UCSD-AML1 (cell line): Measurements from ENCODE around the gene BLCAP.

ENCODE experiments used
- DNase-seq: peaks from one replicate; lab custom pipeline; 2025; ENCODE audit not compliant: unreplicated experiment; lab: John Stamatoyannopoulos, UW

The BLCAP gene

GRCh38 chr20:37530696-37531095 is 3.0 kb upstream of the BLCAP start:
- no peak for DNase-seq

- DNase-seq: no peak
Measured at GRCh38 chr20:37529968-37530600, 2.4 kb upstream of the BLCAP start.

DNA sequence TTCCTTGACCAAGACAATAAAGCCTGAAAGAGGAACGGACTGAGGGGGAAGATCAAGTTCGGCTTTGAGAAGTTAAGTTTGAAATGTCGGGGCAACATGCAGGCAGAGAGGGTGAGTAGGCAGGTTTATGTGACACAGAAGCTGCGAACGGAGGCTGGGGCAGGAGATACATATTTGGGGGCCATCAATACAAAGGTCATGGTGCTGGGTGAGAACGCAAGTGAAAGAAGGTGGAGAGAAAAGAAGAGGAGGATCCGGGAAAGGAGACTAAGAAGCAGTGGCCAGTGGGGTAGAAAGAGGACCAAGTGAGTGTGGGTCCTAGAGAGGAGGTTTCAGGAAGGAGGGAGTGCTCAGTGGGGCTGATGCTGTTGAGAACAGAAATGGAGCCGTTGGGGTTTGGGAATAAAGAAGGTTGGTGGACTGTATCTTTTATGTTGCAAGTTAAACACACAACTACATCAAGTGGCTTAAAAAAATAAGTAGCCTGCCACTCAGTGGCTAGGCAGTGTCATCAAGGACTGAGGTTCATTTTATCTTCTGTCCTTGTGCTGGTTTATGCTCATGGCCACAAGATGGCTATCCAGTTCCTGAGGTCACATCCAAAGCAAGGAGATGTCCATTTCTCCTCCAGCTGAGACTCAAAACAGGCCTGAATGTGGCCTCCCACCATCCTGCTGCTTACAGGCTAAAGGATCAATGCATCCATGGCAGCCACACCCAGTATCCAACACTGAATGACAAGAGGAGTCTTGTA is 1.7 kb upstream of the BLCAP start:
- no peak for DNase-seq

GRCh38 chr20:37528446-37529213 is 954 bp upstream of the BLCAP start:
- no peak for DNase-seq

GRCh38 chr20:37526839-37527637 is 638 bp downstream of the BLCAP start:
- no peak for DNase-seq

GRCh38 chr20:37526238-37526838 is 1.3 kb downstream of the BLCAP start:
- DNase-seq: no peak

- no peak for DNase-seq
Measured at GRCh38 chr20:37525810-37526209, 1.9 kb downstream of the BLCAP start.

DNA sequence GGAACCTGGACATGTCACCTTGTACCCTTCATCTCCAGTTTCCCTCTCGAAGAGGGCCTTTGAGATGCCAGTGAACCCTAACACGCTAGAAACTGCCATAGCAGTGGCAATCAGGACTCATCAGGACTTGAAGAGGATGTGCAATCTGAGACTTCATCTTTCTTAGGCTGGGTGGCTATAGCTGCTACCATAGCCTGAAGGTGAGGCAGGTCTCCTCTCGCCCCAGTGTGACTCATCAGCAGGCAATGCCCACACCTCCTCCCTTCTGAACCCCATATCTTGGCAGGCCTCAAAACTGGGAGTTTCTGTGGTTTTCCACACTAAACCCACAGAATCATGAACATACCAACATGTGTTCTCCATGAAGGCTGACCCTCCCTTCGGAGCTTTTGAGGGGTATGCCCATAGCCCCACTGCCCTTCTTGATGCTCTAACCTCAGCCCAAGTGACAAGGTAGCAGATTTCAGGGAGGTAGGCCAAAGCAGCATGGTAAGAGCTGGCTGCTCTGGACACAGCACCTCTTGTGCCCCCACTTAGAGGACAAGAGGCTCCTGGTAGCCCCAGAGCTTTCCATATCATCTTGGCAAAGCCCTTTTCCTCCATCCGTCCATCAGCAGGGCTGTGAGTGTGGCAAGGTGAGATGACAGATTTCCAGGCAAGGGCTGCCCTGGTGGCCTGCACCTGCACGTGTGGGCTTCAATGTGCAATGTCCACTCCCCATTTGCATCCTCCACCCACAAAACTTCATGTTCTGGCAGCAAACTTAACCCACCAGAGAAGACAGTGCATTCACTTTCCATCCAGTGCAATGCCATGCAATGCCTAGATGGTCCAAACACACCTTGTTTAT is 2.6 kb downstream of the BLCAP start:
- no peak for DNase-seq

DNA sequence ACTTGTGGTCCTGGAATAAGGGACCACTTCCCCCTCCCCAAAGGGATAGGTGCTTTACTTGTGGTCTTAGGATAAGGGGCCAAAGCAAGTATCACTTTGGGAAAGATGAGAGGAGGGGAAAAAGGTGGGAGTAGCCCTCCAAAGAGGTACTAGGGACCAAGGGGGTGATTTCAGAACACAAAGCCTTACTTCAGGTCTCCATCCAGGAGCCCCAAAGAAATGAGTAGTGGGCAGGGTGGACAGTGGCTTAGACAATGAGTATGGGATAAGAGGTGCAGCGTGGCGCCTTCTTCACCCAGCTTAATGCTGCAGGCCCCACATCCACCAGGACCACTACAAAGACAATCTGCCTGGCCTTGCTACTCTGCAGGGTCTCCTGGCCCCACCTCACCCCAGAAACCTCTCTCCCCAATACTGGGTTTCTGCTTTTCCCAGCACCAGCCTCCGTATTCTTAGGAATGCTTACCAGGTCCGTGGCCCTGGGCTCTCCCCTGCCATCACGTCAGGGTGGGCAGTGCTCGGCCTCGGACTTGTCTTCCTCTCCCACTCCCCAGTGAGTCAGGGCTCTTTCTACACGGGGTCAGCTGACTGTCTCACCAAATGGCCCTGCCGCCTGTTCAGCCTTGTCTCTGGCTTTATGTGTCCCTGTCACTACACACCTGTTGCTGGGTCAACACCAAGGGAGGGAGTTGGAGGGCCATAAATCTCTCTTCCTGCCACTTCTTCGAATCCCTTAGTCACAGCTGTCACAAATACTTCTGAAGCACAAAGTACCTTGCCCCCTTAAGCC is 3.6 kb downstream of the BLCAP start:
- DNase-seq: no peak

GRCh38 chr20:37523012-37523391 is 4.7 kb downstream of the BLCAP start:
- DNase-seq: no peak

DNA sequence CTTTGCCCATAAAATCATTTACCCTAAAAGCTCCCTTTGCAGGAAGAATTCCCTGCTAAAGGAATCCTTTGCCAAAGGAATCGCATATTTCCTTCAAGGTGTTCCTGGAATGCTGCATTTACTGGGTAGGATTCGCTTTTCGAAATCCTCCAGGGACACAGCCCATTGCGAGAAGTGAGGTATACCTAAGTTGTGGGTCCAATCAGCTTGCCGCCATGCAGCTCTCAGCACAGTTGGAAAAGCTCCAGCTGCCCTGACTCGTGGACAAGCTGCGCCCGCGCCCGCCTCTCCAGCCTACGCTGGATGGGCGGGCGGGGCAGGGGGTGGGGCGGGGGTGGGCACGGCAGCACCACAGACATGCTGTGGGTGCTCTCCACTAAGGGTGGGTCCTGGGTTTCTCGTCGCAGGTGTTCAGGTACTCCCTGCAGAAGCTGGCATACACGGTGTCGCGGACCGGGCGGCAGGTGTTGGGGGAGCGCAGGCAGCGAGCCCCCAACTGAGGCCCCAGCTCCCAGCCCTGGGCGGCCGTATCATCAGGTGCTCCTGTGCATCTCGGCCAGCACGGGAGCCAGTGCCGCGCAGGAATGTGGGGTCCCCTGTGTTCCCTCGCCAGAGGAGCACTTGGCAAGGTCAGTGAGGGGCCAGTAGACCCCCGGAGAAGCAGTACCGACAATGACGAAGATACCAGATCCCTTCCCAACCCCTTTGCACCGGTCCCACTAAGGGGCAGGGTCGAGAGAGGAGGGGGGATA is 5.2 kb downstream of the BLCAP start:
- DNase-seq: no peak

- DNase-seq: no peak
Measured at GRCh38 chr20:37521061-37521771, 6.5 kb downstream of the BLCAP start, which contains the start of gene NNAT. TSS of gene NNAT (plus strand) at chr20:37521250. CDS start at chr20:37521332, 82 bp downstream.

DNA sequence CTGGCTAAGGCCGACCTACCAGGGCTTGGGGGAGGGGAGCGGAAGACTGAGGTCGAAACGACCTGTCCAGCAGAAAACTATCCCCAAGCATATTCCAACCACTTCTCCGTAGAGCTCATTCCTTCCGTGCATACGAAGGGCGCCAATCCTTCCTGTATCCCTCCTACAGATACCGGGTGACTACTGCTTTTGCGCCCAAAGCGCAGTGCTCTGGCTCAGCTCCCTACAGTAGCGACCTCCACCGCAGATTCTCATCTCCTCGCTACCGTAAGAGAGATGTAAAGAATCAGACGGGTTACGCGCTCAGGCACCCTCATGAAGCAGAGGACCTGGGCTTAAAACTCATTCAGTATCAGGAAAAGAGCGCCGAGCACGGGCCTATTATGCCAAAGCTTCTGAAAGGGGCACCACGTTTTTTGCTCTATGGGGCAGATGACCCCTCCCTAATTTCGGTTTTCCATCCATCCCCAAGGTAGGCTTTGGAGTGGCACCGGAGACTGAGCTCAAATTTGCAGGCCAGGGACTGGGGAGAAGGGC is 7.2 kb downstream of the BLCAP start:
- no peak for DNase-seq

DNA sequence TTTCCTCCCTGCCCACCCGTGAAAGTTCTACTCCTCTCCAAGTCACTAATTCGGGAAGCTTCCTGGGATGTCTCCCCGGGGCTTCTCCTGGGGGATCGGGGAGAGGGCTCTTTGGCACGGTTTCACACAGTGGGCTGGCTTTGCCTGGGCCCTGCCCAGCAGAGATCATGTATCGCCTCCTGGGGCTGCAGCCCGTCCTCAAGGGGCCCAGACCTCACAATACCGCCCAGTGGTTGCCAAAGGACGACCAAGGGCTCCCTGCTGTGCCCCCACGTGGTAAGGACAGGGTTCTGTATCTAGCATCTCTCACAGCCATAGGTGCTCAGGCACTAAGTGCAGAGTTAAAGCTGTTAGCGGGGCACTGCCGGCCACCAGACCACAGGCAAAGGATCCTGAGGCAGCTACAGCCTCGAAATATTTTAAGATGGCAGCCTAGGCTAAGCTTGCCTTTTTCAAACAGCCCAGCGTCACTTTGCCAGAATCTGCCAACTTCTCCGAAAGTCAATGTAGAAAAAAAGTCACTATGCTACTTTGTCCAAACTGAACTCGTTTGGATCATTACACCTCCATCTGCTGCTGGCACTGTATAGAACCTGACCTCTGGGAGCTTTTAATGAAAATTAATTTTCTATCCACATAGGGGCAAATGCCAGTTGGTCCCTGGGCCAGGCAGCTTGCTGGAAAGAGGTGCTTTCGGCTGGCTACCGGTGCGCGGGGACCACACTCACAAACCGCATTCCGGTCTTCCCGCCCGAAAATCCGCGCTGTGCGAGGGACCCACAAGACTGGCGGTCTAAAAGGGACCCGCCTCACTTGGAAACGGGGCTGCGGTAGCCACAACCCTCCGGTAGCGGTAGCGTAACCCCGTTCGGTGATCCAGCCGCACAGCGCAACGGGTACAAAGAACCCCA is 7.9 kb downstream of the BLCAP start:
- no peak for DNase-seq

DNA sequence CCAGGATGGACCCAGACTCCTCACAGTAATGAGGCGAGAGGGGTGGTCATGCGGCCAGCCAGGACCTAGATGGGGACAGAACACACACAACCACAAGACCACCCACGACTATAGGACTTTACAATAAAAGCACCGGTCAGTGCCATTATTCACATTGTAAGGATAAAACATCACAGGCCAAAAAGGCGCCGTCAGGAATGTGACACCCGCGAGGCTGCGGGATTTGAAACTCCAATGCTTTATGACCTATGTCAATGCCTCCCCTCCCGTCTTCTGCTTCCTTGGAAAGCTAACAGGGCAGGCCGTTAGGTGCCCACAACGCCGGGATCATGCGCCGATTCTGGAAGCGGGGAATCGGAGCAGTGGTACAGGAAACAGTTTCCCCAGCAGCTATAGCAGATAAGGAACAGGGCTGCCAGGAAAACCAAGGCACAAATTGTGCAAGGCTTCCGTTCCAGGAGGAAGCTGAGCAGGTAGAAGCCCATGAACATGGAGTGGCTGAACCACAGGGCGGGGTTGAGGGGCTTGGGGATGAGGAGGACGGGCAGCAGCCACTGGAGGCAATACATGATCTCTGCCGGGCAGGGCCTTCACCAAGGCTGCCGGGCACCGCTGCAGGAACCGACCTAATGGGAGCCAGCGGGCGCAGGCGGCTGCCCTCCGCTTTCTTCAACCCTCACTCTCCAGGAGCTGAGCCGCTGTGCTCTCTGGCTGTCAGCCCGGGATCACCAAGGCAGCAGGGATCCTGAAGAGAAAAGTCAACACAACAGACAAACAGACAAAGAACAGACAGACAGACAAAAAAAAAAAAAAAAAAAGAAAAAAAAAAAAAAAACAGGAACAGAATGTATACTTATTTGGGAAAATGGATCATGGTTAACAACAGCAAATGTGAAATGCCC is 8.8 kb downstream of the BLCAP start:
- DNase-seq: no peak
